Nephron (organoid): ENCODE results near the gene NEU3.
A peak's percentile ranks its signal among the peaks of the same experiment; 100 is the strongest.
"Not testable (repeated sequence)": the region's sequence is repeated elsewhere in the genome, so short reads cannot be mapped to it uniquely, and the experiment has no call there.

Experiments used
- H3K27ac Mint-ChIP-seq, 3 experiments: 2 replicates each; pipeline ENCODE4 v1.8.0; 2020; ENCODE audit warnings: mixed read lengths in 3 of 3, mild to moderate bottlenecking in 2 of 3, moderate library complexity in 1 of 3
- H3K27me3 Mint-ChIP-seq: 2 replicates; pipeline ENCODE4 v1.8.0; 2021; ENCODE audit warnings: low read depth, mild to moderate bottlenecking, moderate library complexity, mixed read lengths
- H3K36me3 Mint-ChIP-seq: 2 replicates; pipeline ENCODE4 v1.8.0; 2020; ENCODE audit warnings: low read depth, mixed read lengths
- H3K4me1 Mint-ChIP-seq: 2 replicates; pipeline ENCODE4 v1.8.0; 2020; ENCODE audit warnings: mixed read lengths
- H3K4me3 Mint-ChIP-seq, 3 experiments: 2 replicates each; pipeline ENCODE4 v1.8.0; 2020; ENCODE audit warnings: mild to moderate bottlenecking in 3 of 3, mixed read lengths in 3 of 3, moderate library complexity in 2 of 3
- H3K9me3 Mint-ChIP-seq: 2 replicates; pipeline ENCODE4 v1.8.0; 2020; ENCODE audit warnings: mixed read lengths
- TF ChIP-seq, protein P1 (sequence below), 3 experiments: fragments of 200-600 bp; sonication (generic); IDR thresholded peaks; one replicate each; pipeline ENCODE4 v1.5.0; 2021; ENCODE audit warnings: antibody characterized with exemption in 3 of 3; ENCODE audit not compliant: unreplicated experiment in 3 of 3

NEU3 gene

GRCh38 chr11:74978041-74978440 lies 10.7 kb upstream of the NEU3 start:
- Mint-ChIP-seq H3K9me3 (no peaks in the 10 kb centered on the region), H3K4me3 (no peak overlapping the region), H3K36me3 (peaks cover 54% of the 10 kb centered on the region), H3K4me1 (no peaks in the 10 kb centered on the region), H3K27me3 (no peaks in the 10 kb centered on the region), H3K27ac (no peak overlapping the region)
- TF ChIP-seq, protein P1, sequence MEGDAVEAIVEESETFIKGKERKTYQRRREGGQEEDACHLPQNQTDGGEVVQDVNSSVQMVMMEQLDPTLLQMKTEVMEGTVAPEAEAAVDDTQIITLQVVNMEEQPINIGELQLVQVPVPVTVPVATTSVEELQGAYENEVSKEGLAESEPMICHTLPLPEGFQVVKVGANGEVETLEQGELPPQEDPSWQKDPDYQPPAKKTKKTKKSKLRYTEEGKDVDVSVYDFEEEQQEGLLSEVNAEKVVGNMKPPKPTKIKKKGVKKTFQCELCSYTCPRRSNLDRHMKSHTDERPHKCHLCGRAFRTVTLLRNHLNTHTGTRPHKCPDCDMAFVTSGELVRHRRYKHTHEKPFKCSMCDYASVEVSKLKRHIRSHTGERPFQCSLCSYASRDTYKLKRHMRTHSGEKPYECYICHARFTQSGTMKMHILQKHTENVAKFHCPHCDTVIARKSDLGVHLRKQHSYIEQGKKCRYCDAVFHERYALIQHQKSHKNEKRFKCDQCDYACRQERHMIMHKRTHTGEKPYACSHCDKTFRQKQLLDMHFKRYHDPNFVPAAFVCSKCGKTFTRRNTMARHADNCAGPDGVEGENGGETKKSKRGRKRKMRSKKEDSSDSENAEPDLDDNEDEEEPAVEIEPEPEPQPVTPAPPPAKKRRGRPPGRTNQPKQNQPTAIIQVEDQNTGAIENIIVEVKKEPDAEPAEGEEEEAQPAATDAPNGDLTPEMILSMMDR (IDR thresholded peaks at IDR 0.05; ENCODE audit: unreplicated experiment in 3 of 3) = no peak

DNA sequence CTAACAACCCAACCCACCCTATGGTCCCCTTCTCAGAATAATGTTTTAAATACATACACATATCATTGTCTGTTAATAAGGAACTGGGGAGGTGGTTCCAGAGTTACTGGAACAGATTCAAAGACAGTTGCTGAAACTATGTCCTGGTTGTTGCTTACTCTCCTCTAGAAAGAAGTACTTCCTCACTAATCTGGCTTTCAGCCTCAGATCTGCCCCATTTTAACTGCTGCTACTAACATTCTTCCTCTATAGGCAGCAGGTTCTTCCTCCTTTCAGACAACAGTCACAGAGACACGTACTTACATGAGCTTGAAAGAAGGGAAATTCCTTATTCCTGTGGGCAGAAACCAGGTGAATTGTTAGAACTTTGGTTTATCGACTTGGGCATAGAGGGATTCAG lies 8.1 kb upstream of the NEU3 start:
- no peaks in the 10 kb centered on the region for H3K27me3 Mint-ChIP-seq
- no peak overlapping the region for H3K4me3 Mint-ChIP-seq
- H3K9me3 Mint-ChIP-seq = no peaks in the 10 kb centered on the region
- H3K27ac Mint-ChIP-seq = no peak overlapping the region
- no peaks in the 10 kb centered on the region for H3K4me1 Mint-ChIP-seq
- H3K36me3 Mint-ChIP-seq = peaks cover 31% of the 10 kb centered on the region
- TF ChIP-seq, protein P1 (IDR thresholded peaks at IDR 0.05; ENCODE audit: unreplicated experiment in 3 of 3) = no peak

DNA sequence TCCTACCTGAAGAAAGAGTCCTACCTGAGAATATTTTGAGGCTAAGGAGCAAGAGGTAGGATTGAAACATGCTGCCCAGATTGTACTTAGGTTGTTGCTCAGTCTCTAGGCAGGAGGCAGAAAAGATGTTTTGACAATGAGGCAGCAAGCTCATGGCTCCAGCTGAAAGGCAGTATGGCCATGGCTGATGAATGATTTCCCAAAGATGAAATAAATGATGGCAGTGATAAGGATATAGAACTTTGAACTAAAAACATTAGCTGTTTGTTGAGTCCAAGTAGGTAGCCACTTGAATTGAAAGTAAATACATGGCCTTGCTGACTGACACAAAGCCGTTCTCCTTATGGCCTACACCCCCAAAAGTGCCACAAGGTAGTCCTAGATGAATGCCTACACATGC lies 6.8 kb upstream of the NEU3 start:
- peaks cover 25% of the 10 kb centered on the region for H3K36me3 Mint-ChIP-seq

GRCh38 chr11:74984070-74984469 lies 4.7 kb upstream of the NEU3 start:
- TF ChIP-seq, protein P1 (IDR thresholded peaks at IDR 0.05; ENCODE audit: unreplicated experiment in 3 of 3) = no peak
- no peaks in the 10 kb centered on the region for H3K4me1 Mint-ChIP-seq
- no peak overlapping the region for H3K4me3 Mint-ChIP-seq
- no peak overlapping the region for H3K27ac Mint-ChIP-seq
- H3K9me3 Mint-ChIP-seq = no peaks in the 10 kb centered on the region
- no peaks in the 10 kb centered on the region for H3K27me3 Mint-ChIP-seq
- peaks cover 18% of the 10 kb centered on the region for H3K36me3 Mint-ChIP-seq

More for the DNA sequence above, 6.8 kb upstream of the NEU3 start:
- Mint-ChIP-seq H3K4me3 (no peak overlapping the region), H3K27ac (no peak overlapping the region), H3K9me3 (no peaks in the 10 kb centered on the region), H3K27me3 (no peaks in the 10 kb centered on the region), H3K4me1 (no peaks in the 10 kb centered on the region)
- TF ChIP-seq, protein P1 (IDR thresholded peaks at IDR 0.05; ENCODE audit: unreplicated experiment in 3 of 3) = no peak

DNA sequence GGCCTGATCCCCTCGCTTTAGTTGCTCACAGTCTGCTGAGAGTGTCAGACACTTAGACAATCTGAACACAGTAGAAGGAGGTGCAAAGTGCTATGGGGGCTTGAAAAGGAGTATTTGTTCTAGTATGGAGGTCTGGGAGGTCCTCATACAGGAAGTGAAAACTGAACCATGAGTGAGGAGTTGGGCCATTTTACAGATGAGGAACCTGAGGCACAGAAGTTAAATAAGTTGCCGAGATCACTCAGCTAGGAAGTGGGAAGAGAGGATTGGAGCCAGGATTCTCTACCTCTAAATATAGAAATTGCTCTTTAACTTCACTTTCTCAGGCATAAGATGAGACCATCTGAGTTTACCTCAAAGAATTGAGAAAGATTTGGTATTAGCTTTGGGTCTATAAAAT lies 4.0 kb upstream of the NEU3 start:
- H3K36me3 Mint-ChIP-seq = peaks cover 13% of the 10 kb centered on the region
- TF ChIP-seq, protein P1 (IDR thresholded peaks at IDR 0.05; ENCODE audit: unreplicated experiment in 3 of 3) = no peak
- peaks cover 5% of the 10 kb centered on the region for H3K4me1 Mint-ChIP-seq
- no peak overlapping the region for H3K27ac Mint-ChIP-seq
- no peaks in the 10 kb centered on the region for H3K9me3 Mint-ChIP-seq
- no peak overlapping the region for H3K4me3 Mint-ChIP-seq
- H3K27me3 Mint-ChIP-seq = no peaks in the 10 kb centered on the region

GRCh38 chr11:74989260-74989638 lies 516 bp downstream of the NEU3 start:
- H3K27ac Mint-ChIP-seq = peak overlapping the region; percentile 73 to 85 (median 83)

DNA sequence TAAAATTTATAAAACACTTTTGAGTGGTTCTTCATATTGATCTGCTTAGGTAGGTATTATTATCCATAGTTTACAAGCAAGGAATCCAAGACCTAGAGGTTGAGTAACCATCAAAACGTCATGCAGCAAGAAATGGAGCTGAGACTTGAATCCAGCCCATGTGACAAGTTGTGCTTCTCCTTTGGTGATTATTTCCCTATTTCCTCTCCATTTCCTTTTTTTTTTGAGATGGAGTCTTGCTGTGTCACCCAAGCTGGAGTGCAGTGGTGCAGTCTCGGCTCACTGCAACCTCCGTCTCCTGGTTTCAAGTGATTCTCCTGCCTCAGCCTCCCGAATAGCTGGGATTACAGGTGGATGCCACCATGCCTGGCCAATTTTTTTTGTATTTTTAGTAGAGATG lies 1.4 kb downstream of the NEU3 start:
- H3K9me3 Mint-ChIP-seq, H3K27ac Mint-ChIP-seq, H3K27me3 Mint-ChIP-seq, H3K4me1 Mint-ChIP-seq, H3K36me3 Mint-ChIP-seq: not testable (repeated sequence)
- peak overlapping the region; percentile 59 to 91 (median 78) for H3K4me3 Mint-ChIP-seq

More at GRCh38 chr11:74989260-74989638, 516 bp downstream of the NEU3 start:
- Mint-ChIP-seq H3K4me1 (peaks cover 10% of the 10 kb centered on the region), H3K9me3 (no peaks in the 10 kb centered on the region), H3K4me3 (peak overlapping the region; percentile 89 to 92 (median 91)), H3K27me3 (no peaks in the 10 kb centered on the region), H3K36me3 (no peaks in the 10 kb centered on the region)
- TF ChIP-seq, protein P1 (IDR thresholded peaks at IDR 0.05; ENCODE audit: unreplicated experiment in 3 of 3) = no peak
